Choroid plexus epithelial cell (primary cell): ENCODE results near the gene SPRED1.
A peak's percentile ranks its signal among the peaks of the same experiment; 100 is the strongest.

Experiments used
- DNase-seq: peaks from one replicate; pipeline ENCODE4 v3.0.0-alpha.2; 2010; ENCODE audit warnings: low read depth
- H3K4me3 ChIP-seq: 2 replicates; pipeline ENCODE4 v1.5.1; 2011; ENCODE audit warnings: low read depth, mild to moderate bottlenecking, control low read depth, low read length, moderate library complexity
- CTCF ChIP-seq: conservative IDR thresholded peaks from 2 replicates; pipeline ENCODE4 v1.5.1; 2011; ENCODE audit warnings: low read depth, mild to moderate bottlenecking, control low read depth, inconsistent platforms, low read length, moderate library complexity

The SPRED1 gene

DNA sequence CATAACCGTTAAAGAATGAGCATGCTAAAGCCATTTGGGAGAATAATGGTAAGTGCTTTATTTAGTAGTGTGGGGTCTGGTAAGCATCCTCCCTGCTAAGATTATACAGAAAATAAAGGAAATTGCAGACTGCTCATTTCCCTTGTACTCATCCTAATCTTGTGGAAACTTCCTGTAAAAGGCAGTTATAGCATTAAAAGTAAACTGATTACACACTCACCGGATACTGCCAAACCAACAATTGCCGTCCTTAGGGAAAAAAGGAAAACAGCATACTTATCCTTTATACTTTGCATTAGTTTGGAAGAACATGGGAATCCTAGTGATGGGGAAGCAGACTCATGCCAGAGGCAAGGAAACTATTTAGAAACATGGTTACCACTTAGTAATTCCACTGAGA, 5.3 kb upstream of the SPRED1 start:
- no peak overlapping the region for H3K4me3 ChIP-seq
- DNase-seq = no peak
- TF ChIP-seq CTCF = no peak

DNA sequence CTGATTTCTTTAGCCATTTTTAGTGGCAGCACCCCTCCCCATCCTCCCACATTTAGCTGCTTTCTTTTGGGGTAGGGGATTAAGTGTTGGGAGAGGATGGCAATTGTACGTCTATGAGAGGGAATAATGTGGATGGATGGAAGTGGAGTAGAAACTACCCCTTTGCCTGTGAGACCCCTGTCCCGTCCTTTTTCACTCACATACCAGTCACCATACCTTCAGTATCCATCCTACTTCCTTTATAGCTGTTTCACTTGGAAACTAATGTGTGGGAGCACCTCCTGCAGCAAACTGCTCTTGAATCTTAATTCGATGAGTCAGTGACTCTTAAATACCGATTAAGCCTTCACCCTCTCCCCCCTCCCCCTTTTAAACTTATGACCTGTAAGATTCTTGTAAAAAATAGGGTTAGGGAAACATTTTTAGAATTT, 730 bp downstream of the SPRED1 start:
- TF ChIP-seq CTCF = no peak
- H3K4me3 ChIP-seq = peak overlapping the region; percentile 82
- peak; percentile 71 for DNase-seq

- TF ChIP-seq CTCF = no peak
Measured at GRCh38 chr15:38254051-38254883, 1.6 kb downstream of the SPRED1 start.

DNA sequence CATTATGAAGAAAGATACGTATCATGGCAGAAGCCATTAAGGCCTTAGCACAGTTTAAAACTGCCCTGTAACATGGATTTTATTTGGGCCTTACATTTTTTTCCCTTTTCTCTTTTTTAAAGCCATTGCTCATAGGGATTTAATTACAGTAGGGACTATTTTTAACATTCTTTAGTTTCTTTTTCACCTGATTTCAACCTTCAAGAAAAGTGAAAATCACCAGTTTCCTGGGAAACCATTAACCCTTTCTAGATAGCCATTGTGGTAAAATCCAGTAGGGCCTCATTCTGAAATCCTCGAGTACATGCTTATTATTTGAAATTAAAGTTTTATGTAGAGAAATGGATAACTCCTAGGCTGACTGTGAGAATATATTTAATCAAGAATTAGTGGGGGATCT, 3.1 kb downstream of the SPRED1 start:
- no peak for TF ChIP-seq CTCF
- DNase-seq = no peak
- H3K4me3 ChIP-seq = peak overlapping the region; percentile 82

More at GRCh38 chr15:38254051-38254883, 1.6 kb downstream of the SPRED1 start:
- H3K4me3 ChIP-seq = peak overlapping the region; percentile 82
- DNase-seq = peak; percentile 83

DNA sequence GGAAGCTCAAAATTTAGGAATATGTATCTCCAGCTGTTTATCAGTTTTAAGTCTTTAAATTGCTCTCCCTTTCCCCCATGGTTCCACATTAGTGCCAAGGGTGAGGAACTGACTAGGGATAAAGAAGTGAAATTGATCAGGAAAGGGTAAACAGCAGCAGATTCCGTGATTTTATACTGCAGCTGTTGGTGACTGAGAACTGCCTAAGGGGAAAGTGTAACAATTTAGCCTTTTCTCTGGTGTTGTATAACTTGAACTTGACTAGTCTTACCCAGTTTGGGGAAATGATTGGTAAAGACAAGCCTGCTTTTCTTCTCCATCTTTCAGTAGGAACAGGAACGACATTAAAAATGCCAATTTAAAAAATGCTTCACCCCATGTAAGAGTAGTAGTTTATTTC, 5.0 kb downstream of the SPRED1 start:
- no peak for DNase-seq
- TF ChIP-seq CTCF = no peak
- peak overlapping the region; percentile 9 for H3K4me3 ChIP-seq

DNA sequence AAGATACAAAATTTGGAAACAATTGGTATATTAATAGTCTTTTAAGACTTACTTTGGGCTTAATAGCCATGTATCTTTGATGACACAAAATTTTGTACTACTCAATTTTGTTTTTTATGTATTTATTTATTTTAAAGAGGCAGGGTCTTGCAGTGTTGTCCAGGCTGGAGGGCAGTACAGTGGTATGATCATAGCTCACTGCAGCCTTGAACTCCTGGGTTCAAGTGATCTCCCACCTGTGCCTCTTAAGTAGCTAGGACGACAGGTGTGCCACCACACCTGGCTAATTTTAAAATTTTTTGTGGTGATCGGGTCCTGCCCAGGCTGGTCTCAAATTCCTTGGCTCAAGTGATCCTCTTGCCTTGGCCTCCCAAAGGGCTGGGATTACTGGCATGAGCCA, 6.5 kb downstream of the SPRED1 start:
- H3K4me3 ChIP-seq = no peak overlapping the region
- TF ChIP-seq CTCF = no peak
- no peak for DNase-seq

- H3K4me3 ChIP-seq = no peak overlapping the region
- peak; percentile 48 for DNase-seq
- TF ChIP-seq CTCF = peak; percentile 17
Measured at GRCh38 chr15:38260077-38260476, 7.4 kb downstream of the SPRED1 start.
